HepG2 (cell line): ENCODE results near the gene TMEM87B. TPM values are rescaled to one million over a fixed set of nuclear protein-coding genes. Genes with fewer than 3 reads are reported as not detected.

Source experiments
- DNMT3B ChIP-seq: conservative IDR thresholded peaks from 2 replicates; pipeline ENCODE4 v1.6.1; 2016; ENCODE audit warnings: missing biosample characterization, control low read depth
- HMG20A ChIP-seq: IDR thresholded peaks from 2 replicates; pipeline ENCODE4 v1.6.1; 2016; ENCODE audit warnings: borderline replicate concordance
- NFE2L2 ChIP-seq: fragments of 150-350 bp; IDR thresholded peaks from 2 replicates; pipeline ENCODE4 v1.6.1; 2014; ENCODE audit warnings: low read length
- SAP130 ChIP-seq: IDR thresholded peaks from 2 replicates; pipeline ENCODE4 v1.6.1; 2016; ENCODE audit warnings: low read depth
- SMC3 ChIP-seq: IDR thresholded peaks from 2 replicates; pipeline ENCODE4 v1.6.1; 2011; ENCODE audit warnings: low read length, improper control_type of control experiment
- STAG1 ChIP-seq: sonication (generic); formaldehyde crosslinking; IDR thresholded peaks from 2 replicates; pipeline ENCODE4 v1.4.0; 2020; ENCODE audit warnings: missing genetic modification reagents
- ZNF766 ChIP-seq: sonication (generic); formaldehyde crosslinking; IDR thresholded peaks from 2 replicates; pipeline ENCODE4 v1.5.0; 2020; ENCODE audit warnings: missing genetic modification reagents, borderline replicate concordance
- polyA plus RNA-seq, 8 experiments: library from polyadenylated mRNA; depleted of rRNA in 3 of 8; stranded (reverse) in 7 of 8; unstranded in 1 of 8; fragments of >200 nt; fragmentation: Illumina TruSeq in 4 of 8; extraction: Trizol in 4 of 8; gene quantifications; 2 replicates each; pipeline versions ENCODE4 v1.2.1 to v1.2.3, GENCODE V29; 2011 to 2016; ENCODE audit warnings: low read depth in 4 of 8, missing spikeins in 1 of 8, mixed read lengths in 1 of 8; ENCODE audit not compliant: insufficient read depth in 1 of 8
- total RNA-seq, 5 experiments: library from RNA; depleted of rRNA; stranded (reverse); fragments of >200 nt; fragmentation: Illumina TruSeq; extraction: Trizol; gene quantifications; 2 replicates each; pipeline ENCODE4 v1.2.3, GENCODE V29; 2016; ENCODE audit warnings: low read depth in 1 of 5
- TF ChIP-seq, protein P1 (sequence below): sonication (generic); formaldehyde crosslinking; IDR thresholded peaks from 2 replicates; pipeline ENCODE4 v1.4.0; 2020; ENCODE audit warnings: mild to moderate bottlenecking, missing genetic modification reagents
- TF ChIP-seq, protein P2 (sequence below): sonication (generic); formaldehyde crosslinking; IDR thresholded peaks from 2 replicates; pipeline ENCODE4 v1.5.0; 2020; ENCODE audit warnings: missing genetic modification reagents, mild to moderate bottlenecking, borderline replicate concordance
- TF ChIP-seq, protein P3 (sequence below): sonication (generic); formaldehyde crosslinking; IDR thresholded peaks from 2 replicates; pipeline ENCODE4 v1.5.0; 2020; ENCODE audit warnings: mild to moderate bottlenecking, missing genetic modification reagents, moderate library complexity
- TF ChIP-seq, protein P4 (sequence below): sonication (generic); formaldehyde crosslinking; IDR thresholded peaks from 2 replicates; pipeline ENCODE4 v1.4.0; 2020; ENCODE audit warnings: missing genetic modification reagents, mild to moderate bottlenecking, borderline replicate concordance
- TF ChIP-seq, protein P5 (sequence below): sonication (generic); formaldehyde crosslinking; IDR thresholded peaks from 2 replicates; pipeline ENCODE4 v1.8.0; 2022; ENCODE audit warnings: missing genetic modification reagents, low read depth, mild to moderate bottlenecking, borderline replicate concordance

TMEM87B gene
- total and polyA plus RNA-seq, 2 of the 13 experiments (the other 11 are each of a cell fraction or from before 2014, with no cell fraction given): 15.1 to 16.2 TPM

DNA sequence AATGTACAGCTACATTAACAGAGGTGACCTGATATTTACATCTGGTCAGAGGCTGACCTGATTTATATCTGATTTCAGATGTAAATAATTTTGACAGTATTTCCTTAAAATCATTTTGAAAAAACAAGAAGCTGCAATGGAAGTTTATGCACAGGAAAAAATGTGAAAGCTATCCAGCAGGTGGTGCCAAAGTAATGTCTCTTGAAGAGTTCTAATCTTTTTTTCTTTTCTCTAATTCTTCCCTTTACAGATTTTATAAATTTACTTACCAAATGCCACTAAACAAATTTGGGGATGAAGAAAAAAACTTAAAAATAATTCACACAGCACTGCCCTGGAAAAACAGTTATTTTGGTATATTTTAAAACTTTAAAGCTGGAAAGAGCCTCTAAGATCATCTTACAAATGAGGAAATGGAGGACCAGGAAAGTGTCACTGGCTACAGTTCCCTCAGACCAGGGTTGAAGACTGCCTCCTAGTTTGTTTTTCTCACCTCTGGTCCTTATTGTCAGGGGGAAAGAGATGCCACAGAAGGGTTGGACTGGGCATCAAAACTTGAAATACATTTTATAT, 66.7 kb downstream of the TMEM87B start (continued):
- TF ChIP-seq, protein P1, sequence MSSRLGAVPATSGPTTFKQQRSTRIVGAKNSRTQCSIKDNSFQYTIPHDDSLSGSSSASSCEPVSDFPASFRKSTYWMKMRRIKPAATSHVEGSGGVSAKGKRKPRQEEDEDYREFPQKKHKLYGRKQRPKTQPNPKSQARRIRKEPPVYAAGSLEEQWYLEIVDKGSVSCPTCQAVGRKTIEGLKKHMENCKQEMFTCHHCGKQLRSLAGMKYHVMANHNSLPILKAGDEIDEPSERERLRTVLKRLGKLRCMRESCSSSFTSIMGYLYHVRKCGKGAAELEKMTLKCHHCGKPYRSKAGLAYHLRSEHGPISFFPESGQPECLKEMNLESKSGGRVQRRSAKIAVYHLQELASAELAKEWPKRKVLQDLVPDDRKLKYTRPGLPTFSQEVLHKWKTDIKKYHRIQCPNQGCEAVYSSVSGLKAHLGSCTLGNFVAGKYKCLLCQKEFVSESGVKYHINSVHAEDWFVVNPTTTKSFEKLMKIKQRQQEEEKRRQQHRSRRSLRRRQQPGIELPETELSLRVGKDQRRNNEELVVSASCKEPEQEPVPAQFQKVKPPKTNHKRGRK (CRISPR knock-in tag): no peak
- TF ChIP-seq, protein P2, sequence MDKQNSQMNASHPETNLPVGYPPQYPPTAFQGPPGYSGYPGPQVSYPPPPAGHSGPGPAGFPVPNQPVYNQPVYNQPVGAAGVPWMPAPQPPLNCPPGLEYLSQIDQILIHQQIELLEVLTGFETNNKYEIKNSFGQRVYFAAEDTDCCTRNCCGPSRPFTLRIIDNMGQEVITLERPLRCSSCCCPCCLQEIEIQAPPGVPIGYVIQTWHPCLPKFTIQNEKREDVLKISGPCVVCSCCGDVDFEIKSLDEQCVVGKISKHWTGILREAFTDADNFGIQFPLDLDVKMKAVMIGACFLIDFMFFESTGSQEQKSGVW: no peak
- TF ChIP-seq SAP130: 0 out of 2 replicates have a peak, but pooled peaks have one; percentile 28
- TF ChIP-seq DNMT3B (CRISPR knock-in tag): no peak
- TF ChIP-seq NFE2L2: 0 out of 2 replicates have a peak, but pooled peaks have one; percentile 8
- TF ChIP-seq, protein P3, sequence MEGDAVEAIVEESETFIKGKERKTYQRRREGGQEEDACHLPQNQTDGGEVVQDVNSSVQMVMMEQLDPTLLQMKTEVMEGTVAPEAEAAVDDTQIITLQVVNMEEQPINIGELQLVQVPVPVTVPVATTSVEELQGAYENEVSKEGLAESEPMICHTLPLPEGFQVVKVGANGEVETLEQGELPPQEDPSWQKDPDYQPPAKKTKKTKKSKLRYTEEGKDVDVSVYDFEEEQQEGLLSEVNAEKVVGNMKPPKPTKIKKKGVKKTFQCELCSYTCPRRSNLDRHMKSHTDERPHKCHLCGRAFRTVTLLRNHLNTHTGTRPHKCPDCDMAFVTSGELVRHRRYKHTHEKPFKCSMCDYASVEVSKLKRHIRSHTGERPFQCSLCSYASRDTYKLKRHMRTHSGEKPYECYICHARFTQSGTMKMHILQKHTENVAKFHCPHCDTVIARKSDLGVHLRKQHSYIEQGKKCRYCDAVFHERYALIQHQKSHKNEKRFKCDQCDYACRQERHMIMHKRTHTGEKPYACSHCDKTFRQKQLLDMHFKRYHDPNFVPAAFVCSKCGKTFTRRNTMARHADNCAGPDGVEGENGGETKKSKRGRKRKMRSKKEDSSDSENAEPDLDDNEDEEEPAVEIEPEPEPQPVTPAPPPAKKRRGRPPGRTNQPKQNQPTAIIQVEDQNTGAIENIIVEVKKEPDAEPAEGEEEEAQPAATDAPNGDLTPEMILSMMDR: peak; percentile 73
- TF ChIP-seq STAG1 (CRISPR knock-in tag): peak; percentile 90
- TF ChIP-seq ZNF766 (CRISPR knock-in tag): no peak
- TF ChIP-seq, protein P4, sequence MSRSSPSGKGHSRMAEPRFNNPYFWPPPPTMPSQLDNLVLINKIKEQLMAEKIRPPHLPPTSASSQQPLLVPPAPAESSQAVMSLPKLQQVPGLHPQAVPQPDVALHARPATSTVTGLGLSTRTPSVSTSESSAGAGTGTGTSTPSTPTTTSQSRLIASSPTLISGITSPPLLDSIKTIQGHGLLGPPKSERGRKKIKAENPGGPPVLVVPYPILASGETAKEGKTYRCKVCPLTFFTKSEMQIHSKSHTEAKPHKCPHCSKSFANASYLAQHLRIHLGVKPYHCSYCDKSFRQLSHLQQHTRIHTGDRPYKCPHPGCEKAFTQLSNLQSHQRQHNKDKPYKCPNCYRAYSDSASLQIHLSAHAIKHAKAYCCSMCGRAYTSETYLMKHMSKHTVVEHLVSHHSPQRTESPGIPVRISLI: peak; percentile 42; the same call in 1 of the 2 replicates
- TF ChIP-seq, protein P5, sequence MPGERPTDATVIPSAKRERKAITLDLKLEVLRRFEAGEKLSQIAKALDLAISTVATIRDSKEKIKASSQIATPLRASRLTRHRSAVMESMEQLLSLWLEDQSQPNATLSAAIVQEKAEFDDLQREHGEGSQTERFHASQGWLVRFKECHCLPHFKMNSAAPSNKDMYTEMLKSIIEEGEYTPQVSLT (CRISPR knock-in tag): no peak
- no peak for TF ChIP-seq HMG20A (CRISPR knock-in tag)
- peak; percentile 84 for TF ChIP-seq SMC3
